GM18499 (cell line): ENCODE results near the gene HNF4A.
"Not testable (repeated sequence)": the region's sequence is repeated elsewhere in the genome, so short reads cannot be mapped to it uniquely, and the experiment has no call there.

ENCODE experiments used
- ATAC-seq: cut with Tn5 transposase; IDR thresholded peaks from one replicate; pipeline ENCODE4 v1.9.1; 2021; ENCODE audit warnings: moderate number of reproducible peaks; ENCODE audit not compliant: insufficient read depth, unreplicated experiment

HNF4A gene

GRCh38 chr20:44461142-44461802 is 105.8 kb downstream of the HNF4A start:
- ATAC-seq = no peak

- no peak for ATAC-seq
Measured at GRCh38 chr20:44461803-44462174, 106.3 kb downstream of the HNF4A start.

GRCh38 chr20:44463466-44463865 is 108.0 kb downstream of the HNF4A start:
- no peak for ATAC-seq

- ATAC-seq = no peak
Measured at GRCh38 chr20:44464514-44464913, 109.0 kb downstream of the HNF4A start.

GRCh38 chr20:44465001-44465560 is 109.6 kb downstream of the HNF4A start:
- ATAC-seq = no peak

GRCh38 chr20:44467289-44467883 is 111.9 kb downstream of the HNF4A start:
- ATAC-seq = no peak

- ATAC-seq = no peak
Measured at GRCh38 chr20:44468044-44468782, 112.7 kb downstream of the HNF4A start.

- ATAC-seq = no peak
Measured at GRCh38 chr20:44470327-44470726, 114.8 kb downstream of the HNF4A start.

- ATAC-seq = no peak
Measured at GRCh38 chr20:44471481-44471882, 116.0 kb downstream of the HNF4A start.

GRCh38 chr20:44472283-44472682 is 116.8 kb downstream of the HNF4A start:
- not testable (repeated sequence) for ATAC-seq

GRCh38 chr20:44475372-44475693 is 119.8 kb downstream of the HNF4A start:
- ATAC-seq = no peak

GRCh38 chr20:44475694-44476560 is 120.4 kb downstream of the HNF4A start, which contains the start of gene TTPAL:
Gene TTPAL (plus strand): TSS chr20:44475874. CDS start chr20:44480000, 4,126 bp downstream.
- ATAC-seq = no peak

GRCh38 chr20:44477151-44477550 is 121.7 kb downstream of the HNF4A start:
- no peak for ATAC-seq

GRCh38 chr20:44478206-44478605 is 122.7 kb downstream of the HNF4A start:
- ATAC-seq = no peak

GRCh38 chr20:44479643-44480042 is 124.1 kb downstream of the HNF4A start:
- ATAC-seq = no peak

GRCh38 chr20:44480097-44480496 is 124.6 kb downstream of the HNF4A start:
- no peak for ATAC-seq

GRCh38 chr20:44481719-44482416 is 126.4 kb downstream of the HNF4A start:
- no peak for ATAC-seq

GRCh38 chr20:44483112-44483511 is 127.6 kb downstream of the HNF4A start:
- no peak for ATAC-seq
